Measurements from ENCODE around the gene CPED1.

- TF ChIP-seq CREB5 (CRISPR knock-in tag; IDR thresholded peaks at IDR 0.05; ENCODE audit: low read depth), result no peak
- no peak for TF ChIP-seq ZNF565 (CRISPR knock-in tag; conservative IDR thresholded peaks at IDR 0.05; ENCODE audit: low read depth)
These were observed 208.9 kb downstream of the CPED1 start for GRCh38 chr7:121197455-121197854.

Data from SK-N-SH treated with all-trans-retinoic acid at 6 μM for 48 hours (cell line).